Hepatocyte (in vitro differentiated cells): ENCODE data around the gene LSS.

Experiments
- EZH2 ChIP-seq: fragments of 200-600 bp; sonication (generic); IDR thresholded peaks from 2 replicates; pipeline ENCODE4 v1.6.1; 2016; ENCODE audit warnings: antibody characterized with exemption, mild to moderate bottlenecking, borderline replicate concordance
- EZH2phosphoT487 ChIP-seq: fragments of 200-600 bp; sonication (generic); IDR thresholded peaks from one replicate; pipeline ENCODE4 v1.6.1; 2018; ENCODE audit warnings: antibody characterized with exemption, mild to moderate bottlenecking, low read depth, moderate library complexity; ENCODE audit not compliant: unreplicated experiment, severe bottlenecking
- TF ChIP-seq, protein P1 (sequence below): fragments of 200-600 bp; sonication (generic); IDR thresholded peaks from 2 replicates; pipeline ENCODE4 v1.5.1; 2016; ENCODE audit warnings: antibody characterized with exemption, mild to moderate bottlenecking; ENCODE audit not compliant: poor library complexity

GRCh38 chr21:46154155-46154954 is 74.2 kb downstream of the LSS start:
- TF ChIP-seq, protein P1, sequence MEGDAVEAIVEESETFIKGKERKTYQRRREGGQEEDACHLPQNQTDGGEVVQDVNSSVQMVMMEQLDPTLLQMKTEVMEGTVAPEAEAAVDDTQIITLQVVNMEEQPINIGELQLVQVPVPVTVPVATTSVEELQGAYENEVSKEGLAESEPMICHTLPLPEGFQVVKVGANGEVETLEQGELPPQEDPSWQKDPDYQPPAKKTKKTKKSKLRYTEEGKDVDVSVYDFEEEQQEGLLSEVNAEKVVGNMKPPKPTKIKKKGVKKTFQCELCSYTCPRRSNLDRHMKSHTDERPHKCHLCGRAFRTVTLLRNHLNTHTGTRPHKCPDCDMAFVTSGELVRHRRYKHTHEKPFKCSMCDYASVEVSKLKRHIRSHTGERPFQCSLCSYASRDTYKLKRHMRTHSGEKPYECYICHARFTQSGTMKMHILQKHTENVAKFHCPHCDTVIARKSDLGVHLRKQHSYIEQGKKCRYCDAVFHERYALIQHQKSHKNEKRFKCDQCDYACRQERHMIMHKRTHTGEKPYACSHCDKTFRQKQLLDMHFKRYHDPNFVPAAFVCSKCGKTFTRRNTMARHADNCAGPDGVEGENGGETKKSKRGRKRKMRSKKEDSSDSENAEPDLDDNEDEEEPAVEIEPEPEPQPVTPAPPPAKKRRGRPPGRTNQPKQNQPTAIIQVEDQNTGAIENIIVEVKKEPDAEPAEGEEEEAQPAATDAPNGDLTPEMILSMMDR: no peak
- TF ChIP-seq EZH2: no peak
- no peak for TF ChIP-seq EZH2phosphoT487
